H1 (cell line): Measurements from ENCODE around the gene TMEM63A. TPM values are rescaled to one million over a fixed set of nuclear protein-coding genes. Genes with fewer than 3 reads are reported as not detected.

ENCODE experiments used
- KDM1A ChIP-seq: fragments of 200-600, 300-600 bp; sonication (generic); IDR thresholded peaks from 2 replicates; pipeline ENCODE4 v1.7.1; 2016; ENCODE audit warnings: mild to moderate bottlenecking, low read length, borderline replicate concordance
- SIN3A ChIP-seq, 2 experiments: IDR thresholded peaks in 1 of 2; conservative IDR thresholded peaks in 1 of 2; 2 replicates each; pipeline ENCODE4 v1.6.1; 2011 to 2012; ENCODE audit warnings: low read length in 2 of 2, improper control_type of control experiment in 1 of 2, low read depth in 1 of 2, mild to moderate bottlenecking in 1 of 2
- TAF7 ChIP-seq: optimal IDR thresholded peaks from 2 replicates; pipeline ENCODE3; 2011; ENCODE audit warnings: low read depth, mild to moderate bottlenecking, inconsistent platforms, low read length, moderate library complexity, borderline replicate concordance
- TBP ChIP-seq: IDR thresholded peaks from 2 replicates; pipeline ENCODE4 v1.6.1; 2011; ENCODE audit warnings: low read depth, low read length, improper control_type of control experiment
- polyA plus RNA-seq, 7 experiments: library from polyadenylated mRNA; depleted of rRNA in 3 of 7; stranded (reverse) in 5 of 7; unstranded in 2 of 7; fragments of >200 nt in 5 of 7; fragments of 200-250 nt in 2 of 7; gene quantifications; 1 replicate in 5 of 7; 2 replicates in 1 of 7; 4 replicates in 1 of 7; pipeline versions ENCODE4 v1.2.1 to v1.2.3, GENCODE V29; 2011 to 2013; ENCODE audit warnings: missing spikeins in 2 of 7, mixed read lengths in 2 of 7
- total RNA-seq: library from RNA; stranded (reverse); fragmentation: NEBNext Ultra II Directional; extraction: Animal tissue kit (Norgen Biotek cat#: 25700); gene quantifications from 2 replicates; pipeline ENCODE4 v1.2.1, GENCODE V29; 2021

TMEM63A gene
- total and polyA plus RNA-seq, 2 of the 8 experiments (the other 6 are each of a cell fraction or from before 2014, with no cell fraction given): 26.1 to 55.4 TPM

- no peak for TF ChIP-seq KDM1A
- no peak for TF ChIP-seq TAF7
- no peak for TF ChIP-seq TBP
- no peak for TF ChIP-seq SIN3A (conservative IDR thresholded peaks at IDR 0.05 in 1 of 2, IDR thresholded peaks at IDR 0.05 in 1 of 2; ENCODE audit: low read depth in 1 of 2, low read length in 2 of 2)
These were observed 31.8 kb downstream of the TMEM63A start (continued) for GRCh38 chr1:225850370-225850769.
